CD14-positive monocyte (primary cell): ENCODE results near the gene CORO2A. TPM values are rescaled to one million over a fixed set of nuclear protein-coding genes. Genes with fewer than 3 reads are reported as not detected.

ENCODE experiments used
- DNase-seq, 3 donors: peaks; one replicate each; pipeline ENCODE4 v3.0.0-alpha.2; 2011 to 2022
- H2AFZ ChIP-seq: 2 replicates; pipeline ENCODE4 v1.6.0; 2012; ENCODE audit warnings: mild to moderate bottlenecking, low read depth, low read length, inconsistent platforms; ENCODE audit not compliant: insufficient read depth, poor library complexity, severe bottlenecking
- H3K27ac ChIP-seq, 2 donors: 1 replicate in 1 of 2; 2 replicates in 1 of 2; pipeline ENCODE4 v1.5.1; 2012 to 2013; ENCODE audit warnings: low read length in 2 of 2, control low read depth in 1 of 2, inconsistent platforms in 1 of 2, low read depth in 1 of 2, mild to moderate bottlenecking in 1 of 2
- H3K27me3 ChIP-seq, 2 donors: one replicate each; pipeline versions ENCODE4 v1.6.0 to v1.6.1; 2011 to 2013; ENCODE audit warnings: low read length in 2 of 2; ENCODE audit not compliant: control insufficient read depth in 2 of 2, insufficient read depth in 2 of 2
- H3K36me3 ChIP-seq, 2 donors: replicated peaks in 1 of 2; 1 replicate in 1 of 2; 2 replicates in 1 of 2; pipeline versions ENCODE4 v1.5.1 to v1.6.1; 2012 to 2013; ENCODE audit warnings: low read length in 2 of 2, control low read depth in 1 of 2, inconsistent platforms in 1 of 2, mild to moderate bottlenecking in 1 of 2; ENCODE audit not compliant: insufficient read depth in 2 of 2, control insufficient read depth in 1 of 2
- H3K4me1 ChIP-seq, 2 donors: 1 replicate in 1 of 2; 2 replicates in 1 of 2; pipeline versions ENCODE4 v1.5.1 to v1.6.1; 2012 to 2013; ENCODE audit warnings: low read length in 2 of 2, control low read depth in 1 of 2, inconsistent platforms in 1 of 2, mild to moderate bottlenecking in 1 of 2, moderate library complexity in 1 of 2; ENCODE audit not compliant: insufficient read depth in 2 of 2, control insufficient read depth in 1 of 2
- H3K4me2 ChIP-seq: replicated peaks from 2 replicates; pipeline ENCODE3; 2012; ENCODE audit warnings: low read length, moderate library complexity, mild to moderate bottlenecking; ENCODE audit not compliant: poor library complexity, severe bottlenecking; ENCODE audit errors: extremely low read depth
- H3K4me3 ChIP-seq, 3 experiments: fragments of 200-600 bp in 1 of 3; sonication (generic) in 1 of 3; replicated peaks in 1 of 3; 1 replicate in 2 of 3; 2 replicates in 1 of 3; pipeline ENCODE4 v1.5.1; 2011 to 2013; ENCODE audit warnings: low read length in 3 of 3, mild to moderate bottlenecking in 3 of 3, control low read depth in 2 of 3, low read depth in 2 of 3, inconsistent platforms in 1 of 3, moderate library complexity in 1 of 3
- H3K79me2 ChIP-seq: 2 replicates; pipeline ENCODE4 v1.6.0; 2012; ENCODE audit warnings: mild to moderate bottlenecking, control low read depth, inconsistent platforms, low read length, moderate library complexity; ENCODE audit not compliant: insufficient read depth
- H3K9ac ChIP-seq: 2 replicates; pipeline ENCODE4 v1.6.0; 2017; ENCODE audit warnings: low read length, mild to moderate bottlenecking; ENCODE audit not compliant: insufficient read depth, poor library complexity, severe bottlenecking
- H3K9me3 ChIP-seq, 2 donors: replicated peaks in 1 of 2; 1 replicate in 1 of 2; 2 replicates in 1 of 2; pipeline versions ENCODE4 v1.5.1 to v1.6.1; 2012 to 2013; ENCODE audit warnings: low read length in 2 of 2, control low read depth in 1 of 2; ENCODE audit not compliant: control insufficient read depth in 1 of 2, insufficient read depth in 1 of 2
- H4K20me1 ChIP-seq: 2 replicates; pipeline ENCODE4 v1.6.0; 2012; ENCODE audit warnings: mild to moderate bottlenecking, low read length, control low read depth, moderate library complexity; ENCODE audit not compliant: insufficient read depth
- H3K27ac Mint-ChIP-seq, 7 donors: one replicate each; pipeline ENCODE4 v1.8.0; 2020; ENCODE audit warnings: mild to moderate bottlenecking in 7 of 7, mixed read lengths in 7 of 7, moderate library complexity in 6 of 7, inconsistent platforms in 2 of 7
- H3K27me3 Mint-ChIP-seq, 3 donors: one replicate each; pipeline ENCODE4 v1.8.0; 2021 to 2022; ENCODE audit warnings: low read depth in 3 of 3, mild to moderate bottlenecking in 3 of 3, mixed read lengths in 3 of 3, moderate library complexity in 3 of 3, inconsistent platforms in 1 of 3
- H3K36me3 Mint-ChIP-seq, 2 donors: one replicate each; pipeline ENCODE4 v1.8.0; 2020; ENCODE audit warnings: mixed read lengths in 2 of 2, inconsistent platforms in 1 of 2, mild to moderate bottlenecking in 1 of 2
- H3K4me1 Mint-ChIP-seq: one replicate; pipeline ENCODE4 v1.8.0; 2020; ENCODE audit warnings: mild to moderate bottlenecking, mixed read lengths
- H3K4me3 Mint-ChIP-seq, 2 donors: one replicate each; pipeline ENCODE4 v1.8.0; 2020; ENCODE audit warnings: mild to moderate bottlenecking in 2 of 2, mixed read lengths in 2 of 2, moderate library complexity in 1 of 2
- H3K9me3 Mint-ChIP-seq, 7 donors: one replicate each; pipeline ENCODE4 v1.8.0; 2020 to 2022; ENCODE audit warnings: mixed read lengths in 7 of 7, mild to moderate bottlenecking in 6 of 7, moderate library complexity in 6 of 7, inconsistent platforms in 2 of 7
- CTCF ChIP-seq: fragments of 200-600 bp; IDR thresholded peaks from one replicate; pipeline ENCODE4 v1.8.0; 2022; ENCODE audit warnings: antibody characterized with exemption, mild to moderate bottlenecking
- WGBS: methylation state at CpG from one replicate; pipeline ENCODE4 v1.1.5; 2013; ENCODE audit warnings: missing lambda C conversion rate; ENCODE audit not compliant: insufficient coverage; 5-methylcytosine and 5-hydroxymethylcytosine counted together
- intact Hi-C, 2 donors: fragments of 100-400 bp; cut with micrococcal nuclease; formaldehyde crosslinking; loops; one replicate each; pipeline versions ENCODE4 v1.15.0 to v1.15.1; 2023
- polyA plus RNA-seq, 3 donors: library from polyadenylated mRNA; depleted of rRNA in 1 of 3; unstranded in 2 of 3; stranded (reverse) in 1 of 3; fragments of 300-500 nt in 2 of 3; fragments of >200 nt in 1 of 3; fragmentation: Illumina TruSeq in 2 of 3; gene quantifications; 1 replicate in 2 of 3; 2 replicates in 1 of 3; pipeline ENCODE4 v1.2.3, GENCODE V29; 2012 to 2021

CORO2A gene
- polyA plus RNA-seq, 3 donors = 1.2 to 3.5 (median 2.1) TPM

GRCh38 chr9:98227883-98228282 lies 35.4 kb upstream of the CORO2A start:
- peaks cover 84 to 97% of the 10 kb centered on the region in 2 donors for H3K36me3 ChIP-seq
- H3K9me3 Mint-ChIP-seq = no peaks in the 10 kb centered on the region
- no peak for DNase-seq
- no peaks in the 10 kb centered on the region for H3K9me3 ChIP-seq
- H3K79me2 ChIP-seq = peaks cover 12% of the 10 kb centered on the region
- no peak overlapping the region for H2AFZ ChIP-seq
- intact Hi-C loops = no loop called here
- peaks cover 59% of the 10 kb centered on the region for H4K20me1 ChIP-seq
- no peak overlapping the region for H3K9ac ChIP-seq
- H3K4me1 Mint-ChIP-seq = peaks cover 22% of the 10 kb centered on the region
- peak overlapping the region in 1 of 7 donors; percentile 81 for H3K27ac Mint-ChIP-seq
- H3K27me3 Mint-ChIP-seq = peaks cover 0 to 1% (median 0%) of the 10 kb centered on the region in 3 donors
- no peak for TF ChIP-seq CTCF
- H3K36me3 Mint-ChIP-seq = peaks cover 82 to 96% of the 10 kb centered on the region in 2 donors
- H3K27ac ChIP-seq = peak overlapping the region in 1 of 2 donors; percentile 52
- H3K4me1 ChIP-seq = peaks cover 8 to 10% of the 10 kb centered on the region in 2 donors
- no peak overlapping the region for H3K4me3 ChIP-seq
- no peaks in the 10 kb centered on the region for H3K27me3 ChIP-seq
- WGBS = 76% methylated on average over 3 of the region's 7 CpGs
- no peak overlapping the region for H3K4me3 Mint-ChIP-seq
- no peak overlapping the region for H3K4me2 ChIP-seq

DNA sequence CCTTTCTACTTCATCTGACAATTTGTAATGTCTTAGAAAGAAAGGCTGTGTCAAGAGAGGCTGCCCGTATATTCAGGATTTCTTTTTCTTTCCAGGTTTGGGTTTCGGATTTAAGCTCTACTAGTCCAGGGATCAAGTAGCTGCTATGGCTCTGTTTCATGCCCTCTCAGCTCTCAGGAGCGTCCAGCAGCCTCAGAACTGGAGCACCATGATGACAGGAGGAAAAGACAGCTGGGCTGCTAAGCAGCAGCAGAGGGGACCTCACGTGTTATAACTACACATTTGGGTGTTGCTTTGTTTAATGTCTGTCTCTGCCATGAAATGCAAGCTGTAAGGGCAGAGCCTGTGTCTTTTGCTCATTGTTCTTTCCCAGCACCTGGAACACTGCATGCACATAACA lies 34.5 kb upstream of the CORO2A start:
- Histone ChIP-seq H3K9me3 (no peaks in the 10 kb centered on the region), H4K20me1 (peaks cover 62% of the 10 kb centered on the region), H3K27ac (peak overlapping the region in 1 of 2 donors; percentile 35), H3K4me2 (no peak overlapping the region), H2AFZ (no peak overlapping the region), H3K27me3 (no peaks in the 10 kb centered on the region), H3K9ac (no peak overlapping the region), H3K36me3 (peaks cover 85 to 97% of the 10 kb centered on the region in 2 donors), H3K4me3 (no peak overlapping the region), H3K79me2 (peaks cover 11% of the 10 kb centered on the region), H3K4me1 (peaks cover 8 to 12% of the 10 kb centered on the region in 2 donors)
- 100% methylated on average over 2 of the region's 4 CpGs for WGBS
- no peak for DNase-seq
- Mint-ChIP-seq H3K4me3 (no peak overlapping the region), H3K27me3 (peaks cover 0 to 1% (median 0%) of the 10 kb centered on the region in 3 donors), H3K36me3 (peaks cover 82 to 97% of the 10 kb centered on the region in 2 donors), H3K9me3 (no peaks in the 10 kb centered on the region), H3K27ac (peak overlapping the region in 4 of 7 donors; percentile 8 to 69 (median 42)), H3K4me1 (peaks cover 19% of the 10 kb centered on the region)
- TF ChIP-seq CTCF = no peak
- intact Hi-C loops = no loop called here
